HEK293T (cell line): ENCODE results near the gene SULT1C2.
"Not testable (repeated sequence)": the region's sequence is repeated elsewhere in the genome, so short reads cannot be mapped to it uniquely, and the experiment has no call there.

ENCODE experiments used
- CTCF ChIA-PET: fragments of 350-600 bp; formaldehyde crosslinking; extraction: SDS; loops from one replicate; lab custom pipeline; 2021; ENCODE audit warnings: antibody characterized with exemption, inconsistent platforms; lab: Yijun Ruan, JAX
- POLR2A ChIA-PET: fragments of 350-600 bp; formaldehyde crosslinking; extraction: SDS; loops from one replicate; lab custom pipeline; 2020; ENCODE audit warnings: antibody characterized with exemption, inconsistent platforms; lab: Yijun Ruan, JAX
- DNase-seq: peaks from one replicate; pipeline ENCODE4 v3.0.0; 2012; ENCODE audit warnings: mixed read lengths; ENCODE audit errors: extremely low spot score
- ARNT ChIP-seq: fragments of 450-650 bp; IDR thresholded peaks from 2 replicates; pipeline ENCODE4 v1.6.1; 2017; ENCODE audit warnings: mild to moderate bottlenecking
- BHLHE40 ChIP-seq: fragments of 450-650 bp; IDR thresholded peaks from 2 replicates; pipeline ENCODE4 v1.6.1; 2016; ENCODE audit warnings: mild to moderate bottlenecking, moderate library complexity, borderline replicate concordance
- CTBP1 ChIP-seq: fragments of 450-650 bp; IDR thresholded peaks from 2 replicates; pipeline ENCODE4 v1.6.1; 2016; ENCODE audit warnings: borderline replicate concordance
- ELF4 ChIP-seq: fragments of 450-650 bp; IDR thresholded peaks from 2 replicates; pipeline ENCODE4 v1.6.1; 2017; ENCODE audit warnings: antibody characterized with exemption
- FOXA1 ChIP-seq: fragments of 450-650 bp; IDR thresholded peaks from 2 replicates; pipeline ENCODE4 v1.6.1; 2016; ENCODE audit warnings: mild to moderate bottlenecking
- FOXK2 ChIP-seq: fragments of 450-650 bp; IDR thresholded peaks from 2 replicates; pipeline ENCODE4 v1.6.1; 2016; ENCODE audit warnings: mild to moderate bottlenecking
- FOXM1 ChIP-seq: fragments of 450-650 bp; IDR thresholded peaks from 2 replicates; pipeline ENCODE4 v1.6.1; 2017; ENCODE audit warnings: mild to moderate bottlenecking, borderline replicate concordance
- HDGF ChIP-seq: fragments of 450-650 bp; IDR thresholded peaks from 2 replicates; pipeline ENCODE4 v1.6.1; 2017; ENCODE audit warnings: antibody characterized with exemption, borderline replicate concordance
- L3MBTL2 ChIP-seq: fragments of 450-650 bp; conservative IDR thresholded peaks from 2 replicates; pipeline ENCODE4 v1.6.1; 2016; ENCODE audit warnings: mild to moderate bottlenecking
- LEF1 ChIP-seq: fragments of 450-650 bp; IDR thresholded peaks from 2 replicates; pipeline ENCODE4 v1.6.1; 2017; ENCODE audit warnings: mild to moderate bottlenecking, borderline replicate concordance
- NFRKB ChIP-seq: fragments of 450-650 bp; IDR thresholded peaks from 2 replicates; pipeline ENCODE4 v1.6.1; 2016; ENCODE audit warnings: mild to moderate bottlenecking, moderate library complexity
- SP1 ChIP-seq: fragments of 450-650 bp; IDR thresholded peaks from 2 replicates; pipeline ENCODE4 v1.6.1; 2017
- SUZ12 ChIP-seq: fragments of 450-650 bp; IDR thresholded peaks from 2 replicates; pipeline ENCODE4 v1.6.1; 2016; ENCODE audit warnings: mild to moderate bottlenecking
- TARDBP ChIP-seq: fragments of 450-650 bp; IDR thresholded peaks from 2 replicates; pipeline ENCODE4 v1.6.1; 2016
- ZNF384 ChIP-seq: fragments of 450-650 bp; IDR thresholded peaks from 2 replicates; pipeline ENCODE4 v1.6.1; 2016
- TF ChIP-seq, protein P1 (sequence below): fragments of 450-650 bp; IDR thresholded peaks from 2 replicates; pipeline ENCODE4 v1.6.1; 2016

SULT1C2 gene

GRCh38 chr2:108351889-108352288, 63.2 kb downstream of the SULT1C2 start:
- POLR2A ChIA-PET: no interaction called here
- no peak for DNase-seq
- no peak for TF ChIP-seq TARDBP
- no peak for TF ChIP-seq FOXK2
- no peak for TF ChIP-seq LEF1
- TF ChIP-seq BHLHE40: no peak
- no peak for TF ChIP-seq NFRKB
- TF ChIP-seq SP1: no peak
- TF ChIP-seq, protein P1, sequence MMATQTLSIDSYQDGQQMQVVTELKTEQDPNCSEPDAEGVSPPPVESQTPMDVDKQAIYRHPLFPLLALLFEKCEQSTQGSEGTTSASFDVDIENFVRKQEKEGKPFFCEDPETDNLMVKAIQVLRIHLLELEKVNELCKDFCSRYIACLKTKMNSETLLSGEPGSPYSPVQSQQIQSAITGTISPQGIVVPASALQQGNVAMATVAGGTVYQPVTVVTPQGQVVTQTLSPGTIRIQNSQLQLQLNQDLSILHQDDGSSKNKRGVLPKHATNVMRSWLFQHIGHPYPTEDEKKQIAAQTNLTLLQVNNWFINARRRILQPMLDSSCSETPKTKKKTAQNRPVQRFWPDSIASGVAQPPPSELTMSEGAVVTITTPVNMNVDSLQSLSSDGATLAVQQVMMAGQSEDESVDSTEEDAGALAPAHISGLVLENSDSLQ: no peak
- no peak for TF ChIP-seq FOXM1
- CTCF ChIA-PET: no interaction called here

DNA sequence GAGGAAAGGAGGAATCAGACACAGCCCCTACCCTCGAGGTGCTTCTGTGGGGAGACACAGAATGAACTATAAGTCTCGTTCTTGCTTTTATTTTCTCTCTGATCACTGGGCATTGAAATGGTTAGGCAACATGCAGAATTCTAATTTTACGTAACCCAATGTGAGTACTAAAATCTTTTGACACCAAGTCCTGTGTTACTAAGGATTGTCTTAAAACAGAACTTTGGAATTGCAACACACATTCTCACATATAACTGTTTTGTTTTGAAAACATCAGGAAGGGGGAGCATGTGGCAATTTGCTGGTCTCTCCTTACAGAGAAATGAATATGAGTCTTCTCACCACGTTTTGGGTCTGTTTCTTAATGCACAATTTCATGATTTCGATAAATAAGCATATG, 65.4 kb downstream of the SULT1C2 start:
- POLR2A ChIA-PET: no interaction called here
- no peak for DNase-seq
- TF ChIP-seq L3MBTL2 (no peak), FOXA1 (no peak), FOXK2 (no peak), HDGF (no peak), NFRKB (no peak), ARNT (no peak), TARDBP (no peak), SP1 (no peak), BHLHE40 (no peak), ELF4 (no peak), ZNF384 (no peak), LEF1 (no peak), SUZ12 (no peak), FOXM1 (no peak), CTBP1 (no peak)
- TF ChIP-seq, protein P1: no peak
- CTCF ChIA-PET: no interaction called here

- ChIA-PET CTCF (no interaction called here), POLR2A (no interaction called here)
- TF ChIP-seq L3MBTL2 (no peak), HDGF (no peak), BHLHE40 (no peak), SP1 (no peak), LEF1 (no peak), SUZ12 (no peak)
- no peak for DNase-seq
Measured at GRCh38 chr2:108355906-108356734, 67.4 kb downstream of the SULT1C2 start.

- POLR2A ChIA-PET, DNase-seq, CTCF ChIA-PET: not testable (repeated sequence)
Measured at GRCh38 chr2:108359336-108359735, 70.6 kb downstream of the SULT1C2 start.
